PC-3 (cell line): ENCODE measurements around the gene ITGAV.

ENCODE experiments used
- EZH2 ChIP-seq: fragments of 300-600 bp; sonication (generic); IDR thresholded peaks from one replicate; pipeline ENCODE4 v1.6.1; 2017; ENCODE audit warnings: antibody characterized with exemption, mild to moderate bottlenecking, low read length; ENCODE audit not compliant: unreplicated experiment
- EZH2phosphoT487 ChIP-seq: fragments of 300-600 bp; sonication (generic); IDR thresholded peaks from 2 replicates; pipeline ENCODE4 v1.6.1; 2018; ENCODE audit warnings: mild to moderate bottlenecking, antibody characterized with exemption, low read length, borderline replicate concordance
- TF ChIP-seq, protein P1 (sequence below): fragments of 300-600 bp; sonication (generic); conservative IDR thresholded peaks from 2 replicates; pipeline ENCODE4 v1.5.1; 2017; ENCODE audit warnings: antibody characterized with exemption, low read depth, mild to moderate bottlenecking, low read length

- TF ChIP-seq, protein P1, sequence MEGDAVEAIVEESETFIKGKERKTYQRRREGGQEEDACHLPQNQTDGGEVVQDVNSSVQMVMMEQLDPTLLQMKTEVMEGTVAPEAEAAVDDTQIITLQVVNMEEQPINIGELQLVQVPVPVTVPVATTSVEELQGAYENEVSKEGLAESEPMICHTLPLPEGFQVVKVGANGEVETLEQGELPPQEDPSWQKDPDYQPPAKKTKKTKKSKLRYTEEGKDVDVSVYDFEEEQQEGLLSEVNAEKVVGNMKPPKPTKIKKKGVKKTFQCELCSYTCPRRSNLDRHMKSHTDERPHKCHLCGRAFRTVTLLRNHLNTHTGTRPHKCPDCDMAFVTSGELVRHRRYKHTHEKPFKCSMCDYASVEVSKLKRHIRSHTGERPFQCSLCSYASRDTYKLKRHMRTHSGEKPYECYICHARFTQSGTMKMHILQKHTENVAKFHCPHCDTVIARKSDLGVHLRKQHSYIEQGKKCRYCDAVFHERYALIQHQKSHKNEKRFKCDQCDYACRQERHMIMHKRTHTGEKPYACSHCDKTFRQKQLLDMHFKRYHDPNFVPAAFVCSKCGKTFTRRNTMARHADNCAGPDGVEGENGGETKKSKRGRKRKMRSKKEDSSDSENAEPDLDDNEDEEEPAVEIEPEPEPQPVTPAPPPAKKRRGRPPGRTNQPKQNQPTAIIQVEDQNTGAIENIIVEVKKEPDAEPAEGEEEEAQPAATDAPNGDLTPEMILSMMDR: no peak
- TF ChIP-seq EZH2phosphoT487: no peak
- TF ChIP-seq EZH2: no peak
Measured at GRCh38 chr2:186675380-186675779, 85.5 kb downstream of the ITGAV start.
